HG03342 (cell line): ENCODE data around the gene NMB.
"Not testable (repeated sequence)": the region's sequence is repeated elsewhere in the genome, so short reads cannot be mapped to it uniquely, and the experiment has no call there.

Source experiments
- ATAC-seq: cut with Tn5 transposase; IDR thresholded peaks from one replicate; pipeline ENCODE4 v1.9.1; 2021; ENCODE audit warnings: mild to moderate bottlenecking, moderate library complexity; ENCODE audit not compliant: unreplicated experiment

Gene NMB

GRCh38 chr15:84656972-84657371, 1.0 kb downstream of the NMB start:
- no peak for ATAC-seq

- peak; percentile 29 for ATAC-seq
Measured at GRCh38 chr15:84654689-84655453, 3.1 kb downstream of the NMB start.

GRCh38 chr15:84653910-84654688, 3.9 kb downstream of the NMB start, which contains the start of gene WDR73:
WDR73 (minus strand) TSS chr15:84654283; CDS start chr15:84654274, 9 bp downstream.
- ATAC-seq, result peak; percentile 78

- no peak for ATAC-seq
Measured at GRCh38 chr15:84653584-84653909, 4.5 kb downstream of the NMB start.

- ATAC-seq, result no peak
Measured at GRCh38 chr15:84649706-84650105, 8.3 kb downstream of the NMB start.

GRCh38 chr15:84648539-84648938, 9.5 kb downstream of the NMB start:
- ATAC-seq, result no peak

GRCh38 chr15:84647726-84648125, 10.3 kb downstream of the NMB start:
- ATAC-seq, result no peak

GRCh38 chr15:84645997-84646396, 12.0 kb downstream of the NMB start:
- no peak for ATAC-seq

- no peak for ATAC-seq
Measured at GRCh38 chr15:84645496-84645895, 12.5 kb downstream of the NMB start.

- no peak for ATAC-seq
Measured at GRCh38 chr15:84643838-84644237, 14.2 kb downstream of the NMB start.

GRCh38 chr15:84642640-84643039, 15.4 kb downstream of the NMB start:
- not testable (repeated sequence) for ATAC-seq

- ATAC-seq, result not testable (repeated sequence)
Measured at GRCh38 chr15:84641871-84642270, 16.1 kb downstream of the NMB start.

GRCh38 chr15:84638103-84638502, 19.9 kb downstream of the NMB start:
- no peak for ATAC-seq

- no peak for ATAC-seq
Measured at GRCh38 chr15:84634228-84634837, 23.7 kb downstream of the NMB start.

- peak; percentile 28 for ATAC-seq
Measured at GRCh38 chr15:84633311-84634227, 24.4 kb downstream of the NMB start.

- no peak for ATAC-seq
Measured at GRCh38 chr15:84631706-84632272, 26.2 kb downstream of the NMB start.

- ATAC-seq, result no peak
Measured at GRCh38 chr15:84629033-84629432, 29.0 kb downstream of the NMB start.

- no peak for ATAC-seq
Measured at GRCh38 chr15:84625123-84625522, 32.9 kb downstream of the NMB start.

GRCh38 chr15:84624359-84624758, 33.6 kb downstream of the NMB start:
- no peak for ATAC-seq

GRCh38 chr15:84621358-84621979, 36.5 kb downstream of the NMB start:
- no peak for ATAC-seq
